Liver (tissue), 9 donors: ENCODE data around the gene SRSF9. TPM values are rescaled to one million over a fixed set of nuclear protein-coding genes. Genes with fewer than 3 reads are reported as not detected.
A peak's percentile ranks its signal among the peaks of the same experiment; 100 is the strongest.

ENCODE experiments used
- DNase-seq: peaks from one replicate; pipeline ENCODE4 v3.0.0-alpha.2; 2017; ENCODE audit warnings: low spot score
- H3K27ac ChIP-seq, 2 donors: one replicate each; pipeline ENCODE4 v1.7.0; 2013; ENCODE audit warnings: inconsistent platforms in 2 of 2, low read length in 2 of 2, control low read depth in 1 of 2, low read depth in 1 of 2, mild to moderate bottlenecking in 1 of 2
- H3K27me3 ChIP-seq, 4 donors: one replicate each; pipeline versions ENCODE4 v1.6.1 to v1.7.0; 2013; ENCODE audit warnings: low read length in 3 of 4, inconsistent platforms in 1 of 4, mild to moderate bottlenecking in 1 of 4, moderate library complexity in 1 of 4; ENCODE audit not compliant: control insufficient read depth in 4 of 4, insufficient read depth in 4 of 4
- H3K36me3 ChIP-seq, 4 donors: one replicate each; pipeline versions ENCODE4 v1.6.1 to v1.7.0; 2013; ENCODE audit warnings: low read length in 3 of 4, mild to moderate bottlenecking in 3 of 4, low read depth in 1 of 4, moderate library complexity in 1 of 4; ENCODE audit not compliant: control insufficient read depth in 4 of 4, insufficient read depth in 3 of 4
- H3K4me1 ChIP-seq, 4 donors: one replicate each; pipeline versions ENCODE4 v1.6.1 to v1.7.0; 2013; ENCODE audit warnings: low read length in 3 of 4, mild to moderate bottlenecking in 3 of 4, moderate library complexity in 1 of 4; ENCODE audit not compliant: control insufficient read depth in 4 of 4, insufficient read depth in 4 of 4
- H3K4me3 ChIP-seq, 3 donors: one replicate each; pipeline versions ENCODE4 v1.6.1 to v1.7.0; 2013; ENCODE audit warnings: low read length in 3 of 3, control low read depth in 1 of 3, low read depth in 1 of 3, mild to moderate bottlenecking in 1 of 3
- H3K9ac ChIP-seq, 2 donors: one replicate each; pipeline ENCODE4 v1.7.0; 2013; ENCODE audit warnings: low read length in 2 of 2, mild to moderate bottlenecking in 2 of 2, moderate library complexity in 2 of 2, control low read depth in 1 of 2, low read depth in 1 of 2
- H3K9me3 ChIP-seq, 4 donors: one replicate each; pipeline versions ENCODE4 v1.6.1 to v1.7.0; 2013; ENCODE audit warnings: low read length in 3 of 4; ENCODE audit not compliant: control insufficient read depth in 4 of 4
- EGR1 ChIP-seq, 2 donors: IDR thresholded peaks; 2 replicates each; pipeline ENCODE4 v1.6.1; 2016 to 2018; ENCODE audit warnings: antibody characterized with exemption in 2 of 2, low read depth in 2 of 2
- FOXA1 ChIP-seq: IDR thresholded peaks from 2 replicates; pipeline ENCODE4 v1.6.1; 2016; ENCODE audit warnings: antibody characterized with exemption
- FOXA2 ChIP-seq: IDR thresholded peaks from 2 replicates; pipeline ENCODE4 v1.6.1; 2016; ENCODE audit warnings: antibody characterized with exemption
- GABPA ChIP-seq, 2 donors: IDR thresholded peaks in 1 of 2; conservative IDR thresholded peaks in 1 of 2; 2 replicates each; pipeline ENCODE4 v1.6.1; 2016; ENCODE audit warnings: antibody characterized with exemption in 2 of 2, mild to moderate bottlenecking in 1 of 2, moderate library complexity in 1 of 2
- HNF4A ChIP-seq, 2 donors: conservative IDR thresholded peaks; 2 replicates each; pipeline ENCODE4 v1.6.1; 2016; ENCODE audit warnings: antibody characterized with exemption in 2 of 2, mild to moderate bottlenecking in 2 of 2
- HNF4G ChIP-seq: IDR thresholded peaks from 2 replicates; pipeline ENCODE4 v1.6.1; 2016; ENCODE audit warnings: antibody characterized with exemption
- JUND ChIP-seq, 2 donors: IDR thresholded peaks; 2 replicates each; pipeline ENCODE4 v1.6.1; 2016; ENCODE audit warnings: antibody characterized with exemption in 2 of 2
- RAD21 ChIP-seq, 2 donors: IDR thresholded peaks; 2 replicates each; pipeline ENCODE4 v1.6.1; 2016; ENCODE audit warnings: antibody characterized with exemption in 2 of 2, mild to moderate bottlenecking in 2 of 2
- RXRA ChIP-seq, 2 donors: IDR thresholded peaks; 2 replicates each; pipeline ENCODE4 v1.6.1; 2017 to 2018; ENCODE audit warnings: antibody characterized with exemption in 2 of 2, mild to moderate bottlenecking in 1 of 2
- SP1 ChIP-seq: IDR thresholded peaks from 2 replicates; pipeline ENCODE4 v1.6.1; 2018; ENCODE audit warnings: antibody characterized with exemption, mild to moderate bottlenecking
- YY1 ChIP-seq: IDR thresholded peaks from 2 replicates; pipeline ENCODE4 v1.6.1; 2016; ENCODE audit warnings: antibody characterized with exemption, mild to moderate bottlenecking
- WGBS: extraction: QIAGEN DNeasy Blood & Tissue Kit; methylation state at CpG from one replicate; pipeline ENCODE4 v1.1.7; 2013; 5-methylcytosine and 5-hydroxymethylcytosine counted together
- polyA plus RNA-seq, 2 donors: library from polyadenylated mRNA; stranded (reverse) in 1 of 2; unstranded in 1 of 2; fragments of 200-250 nt in 1 of 2; fragments of >200 nt in 1 of 2; fragmentation: Nextera tagmentation in 1 of 2; extraction: Ambion mirVana in 1 of 2; gene quantifications; one replicate each; pipeline versions ENCODE4 v1.2.1 to v1.2.3, GENCODE V29; 2013 to 2015
- total RNA-seq, 2 donors: library from RNA; depleted of rRNA; stranded (reverse); fragments of >200 nt; gene quantifications; one replicate each; pipeline ENCODE4 v1.2.3, GENCODE V29; 2014
- TF ChIP-seq, protein P1 (sequence below): IDR thresholded peaks from 2 replicates; pipeline ENCODE4 v1.6.1; 2016; ENCODE audit warnings: antibody characterized with exemption, mild to moderate bottlenecking
- TF ChIP-seq, protein P2 (sequence below): IDR thresholded peaks from 2 replicates; pipeline ENCODE4 v1.6.1; 2016; ENCODE audit warnings: antibody characterized with exemption
- TF ChIP-seq, protein P3 (sequence below): fragments of 150-350 bp; IDR thresholded peaks from 2 replicates; pipeline ENCODE4 v1.5.1; 2017; ENCODE audit warnings: improper control_type of control experiment, low read depth, low read length; ENCODE audit not compliant: missing input control
- TF ChIP-seq, protein P4 (sequence below): IDR thresholded peaks from 2 replicates; pipeline ENCODE4 v1.6.1; 2016; ENCODE audit warnings: antibody characterized with exemption
- donor health status: healthy.
- donor health status: healthy.
- donor health status: healthy.
- donor health status: healthy.
- donor health status: healthy.

SRSF9 gene
- total and polyA plus RNA-seq, 4 donors = 45.3 to 98.5 (median 73.3) TPM

DNA sequence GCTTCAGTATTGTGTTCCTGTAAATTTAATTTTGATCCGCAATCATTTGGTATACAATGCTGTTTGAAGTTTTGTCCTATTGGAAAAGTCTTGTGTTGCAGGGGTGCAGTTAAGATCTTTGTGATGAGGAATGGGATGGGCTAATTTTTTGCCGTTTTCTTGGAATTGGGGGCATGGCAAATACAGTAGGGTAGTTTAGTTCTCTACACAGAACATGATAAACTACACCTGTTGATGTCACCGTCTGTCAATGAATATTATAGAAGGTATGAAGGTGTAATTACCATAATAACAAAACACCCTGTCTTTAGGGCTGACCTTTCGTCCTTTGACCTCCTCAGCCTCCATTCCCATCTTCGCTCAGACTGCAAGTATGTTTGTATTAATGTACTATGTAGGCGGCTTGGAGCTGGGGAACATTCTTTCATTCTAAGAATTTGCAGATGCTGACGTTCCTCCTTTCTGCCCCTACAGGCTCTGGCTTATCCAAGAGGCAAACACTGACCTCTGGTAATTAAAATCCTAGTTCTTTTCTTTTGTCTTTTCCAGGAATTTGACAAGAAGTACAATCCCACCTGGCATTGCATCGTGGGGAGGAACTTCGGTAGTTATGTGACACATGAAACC is 28.1 kb upstream of the SRSF9 start:
- TF ChIP-seq HNF4A (conservative IDR thresholded peaks at IDR 0.05) = no peak
- TF ChIP-seq YY1 = no peak
- TF ChIP-seq, protein P1, sequence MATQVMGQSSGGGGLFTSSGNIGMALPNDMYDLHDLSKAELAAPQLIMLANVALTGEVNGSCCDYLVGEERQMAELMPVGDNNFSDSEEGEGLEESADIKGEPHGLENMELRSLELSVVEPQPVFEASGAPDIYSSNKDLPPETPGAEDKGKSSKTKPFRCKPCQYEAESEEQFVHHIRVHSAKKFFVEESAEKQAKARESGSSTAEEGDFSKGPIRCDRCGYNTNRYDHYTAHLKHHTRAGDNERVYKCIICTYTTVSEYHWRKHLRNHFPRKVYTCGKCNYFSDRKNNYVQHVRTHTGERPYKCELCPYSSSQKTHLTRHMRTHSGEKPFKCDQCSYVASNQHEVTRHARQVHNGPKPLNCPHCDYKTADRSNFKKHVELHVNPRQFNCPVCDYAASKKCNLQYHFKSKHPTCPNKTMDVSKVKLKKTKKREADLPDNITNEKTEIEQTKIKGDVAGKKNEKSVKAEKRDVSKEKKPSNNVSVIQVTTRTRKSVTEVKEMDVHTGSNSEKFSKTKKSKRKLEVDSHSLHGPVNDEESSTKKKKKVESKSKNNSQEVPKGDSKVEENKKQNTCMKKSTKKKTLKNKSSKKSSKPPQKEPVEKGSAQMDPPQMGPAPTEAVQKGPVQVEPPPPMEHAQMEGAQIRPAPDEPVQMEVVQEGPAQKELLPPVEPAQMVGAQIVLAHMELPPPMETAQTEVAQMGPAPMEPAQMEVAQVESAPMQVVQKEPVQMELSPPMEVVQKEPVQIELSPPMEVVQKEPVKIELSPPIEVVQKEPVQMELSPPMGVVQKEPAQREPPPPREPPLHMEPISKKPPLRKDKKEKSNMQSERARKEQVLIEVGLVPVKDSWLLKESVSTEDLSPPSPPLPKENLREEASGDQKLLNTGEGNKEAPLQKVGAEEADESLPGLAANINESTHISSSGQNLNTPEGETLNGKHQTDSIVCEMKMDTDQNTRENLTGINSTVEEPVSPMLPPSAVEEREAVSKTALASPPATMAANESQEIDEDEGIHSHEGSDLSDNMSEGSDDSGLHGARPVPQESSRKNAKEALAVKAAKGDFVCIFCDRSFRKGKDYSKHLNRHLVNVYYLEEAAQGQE = no peak
- TF ChIP-seq SP1 = no peak
- TF ChIP-seq GABPA (IDR thresholded peaks at IDR 0.05 in 1 of 2, conservative IDR thresholded peaks at IDR 0.05 in 1 of 2) = no peak
- no peak for TF ChIP-seq RXRA (IDR thresholded peaks at IDR 0.05)
- TF ChIP-seq, protein P2, sequence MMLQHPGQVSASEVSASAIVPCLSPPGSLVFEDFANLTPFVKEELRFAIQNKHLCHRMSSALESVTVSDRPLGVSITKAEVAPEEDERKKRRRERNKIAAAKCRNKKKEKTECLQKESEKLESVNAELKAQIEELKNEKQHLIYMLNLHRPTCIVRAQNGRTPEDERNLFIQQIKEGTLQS = no peak
- no peak for TF ChIP-seq FOXA1
- TF ChIP-seq, protein P3, sequence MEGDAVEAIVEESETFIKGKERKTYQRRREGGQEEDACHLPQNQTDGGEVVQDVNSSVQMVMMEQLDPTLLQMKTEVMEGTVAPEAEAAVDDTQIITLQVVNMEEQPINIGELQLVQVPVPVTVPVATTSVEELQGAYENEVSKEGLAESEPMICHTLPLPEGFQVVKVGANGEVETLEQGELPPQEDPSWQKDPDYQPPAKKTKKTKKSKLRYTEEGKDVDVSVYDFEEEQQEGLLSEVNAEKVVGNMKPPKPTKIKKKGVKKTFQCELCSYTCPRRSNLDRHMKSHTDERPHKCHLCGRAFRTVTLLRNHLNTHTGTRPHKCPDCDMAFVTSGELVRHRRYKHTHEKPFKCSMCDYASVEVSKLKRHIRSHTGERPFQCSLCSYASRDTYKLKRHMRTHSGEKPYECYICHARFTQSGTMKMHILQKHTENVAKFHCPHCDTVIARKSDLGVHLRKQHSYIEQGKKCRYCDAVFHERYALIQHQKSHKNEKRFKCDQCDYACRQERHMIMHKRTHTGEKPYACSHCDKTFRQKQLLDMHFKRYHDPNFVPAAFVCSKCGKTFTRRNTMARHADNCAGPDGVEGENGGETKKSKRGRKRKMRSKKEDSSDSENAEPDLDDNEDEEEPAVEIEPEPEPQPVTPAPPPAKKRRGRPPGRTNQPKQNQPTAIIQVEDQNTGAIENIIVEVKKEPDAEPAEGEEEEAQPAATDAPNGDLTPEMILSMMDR = no peak
- TF ChIP-seq EGR1 (IDR thresholded peaks at IDR 0.05; ENCODE audit: low read depth in 2 of 2) = no peak
- Histone ChIP-seq H3K4me1 (peaks cover 0 to 19% (median 12%) of the 10 kb centered on the region in 4 donors), H3K4me3 (peak overlapping the region; percentile 82 to 95 (median 85)), H3K27ac (peak overlapping the region in 1 of 2 donors; percentile 20), H3K9me3 (no peaks in the 10 kb centered on the region), H3K27me3 (no peaks in the 10 kb centered on the region), H3K9ac (peak overlapping the region in 1 of 2 donors; percentile 11), H3K36me3 (peaks cover 5 to 17% (median 8%) of the 10 kb centered on the region in 4 donors)
- 53% methylated on average over 9 of the region's 9 CpGs for WGBS
- DNase-seq = no peak

DNA sequence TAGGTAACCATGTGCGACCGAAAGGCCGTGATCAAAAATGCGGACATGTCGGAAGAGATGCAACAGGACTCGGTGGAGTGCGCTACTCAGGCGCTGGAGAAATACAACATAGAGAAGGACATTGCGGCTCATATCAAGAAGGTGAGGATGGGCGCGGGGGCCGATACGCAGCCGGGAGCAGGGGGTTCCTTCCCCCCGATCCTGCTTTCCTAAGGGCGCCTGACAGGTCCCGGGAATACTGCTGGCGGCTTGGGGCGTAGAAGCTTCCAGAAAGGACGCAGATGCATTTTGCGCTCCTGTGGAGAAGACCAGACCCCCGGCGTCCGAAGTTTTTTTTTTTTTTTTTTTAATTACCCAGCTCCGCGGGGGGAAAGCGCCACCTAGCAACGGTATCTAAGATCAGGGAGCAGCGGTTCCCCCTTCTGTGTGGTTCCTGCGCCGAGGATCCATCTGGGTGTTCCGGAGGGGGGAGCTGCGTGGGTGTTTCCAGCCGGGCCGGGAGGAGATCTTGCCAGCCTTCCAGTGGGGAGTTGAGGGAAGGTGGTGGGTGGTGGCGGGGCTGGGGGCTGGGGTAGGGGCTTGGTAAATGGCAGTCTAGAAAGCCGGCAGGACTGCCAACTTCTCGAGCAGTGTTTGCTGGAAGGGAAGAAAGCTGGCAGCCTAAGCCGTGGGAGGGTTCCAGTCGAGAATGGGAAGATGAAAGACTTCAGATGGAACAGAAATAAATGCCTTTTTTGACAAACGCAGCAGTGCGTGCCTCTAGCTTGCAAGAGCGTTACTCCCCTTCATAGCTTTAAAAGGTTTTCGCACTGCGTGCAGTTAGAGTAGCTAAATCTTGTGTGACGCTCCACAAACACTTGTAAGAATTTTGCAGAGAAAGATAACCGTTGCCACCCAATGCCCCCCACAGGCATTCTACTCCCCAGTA is 27.1 kb upstream of the SRSF9 start:
- H3K27me3 ChIP-seq = no peaks in the 10 kb centered on the region
- H3K4me3 ChIP-seq = peak overlapping the region; percentile 82 to 95 (median 85)
- peaks cover 0 to 19% (median 12%) of the 10 kb centered on the region in 4 donors for H3K4me1 ChIP-seq
- H3K36me3 ChIP-seq = peaks cover 5 to 15% (median 8%) of the 10 kb centered on the region in 4 donors
- WGBS = under 1% methylated on average over 47 of the region's 47 CpGs
- peak; percentile 67 for DNase-seq
- TF ChIP-seq SP1 (no peak), HNF4G (no peak), JUND (IDR thresholded peaks at IDR 0.05) (no peak), EGR1 (IDR thresholded peaks at IDR 0.05; ENCODE audit: low read depth in 2 of 2) (peak; percentile 20 to 73), RAD21 (IDR thresholded peaks at IDR 0.05) (peak; percentile 9 to 17), FOXA2 (no peak)
- TF ChIP-seq, protein P4, sequence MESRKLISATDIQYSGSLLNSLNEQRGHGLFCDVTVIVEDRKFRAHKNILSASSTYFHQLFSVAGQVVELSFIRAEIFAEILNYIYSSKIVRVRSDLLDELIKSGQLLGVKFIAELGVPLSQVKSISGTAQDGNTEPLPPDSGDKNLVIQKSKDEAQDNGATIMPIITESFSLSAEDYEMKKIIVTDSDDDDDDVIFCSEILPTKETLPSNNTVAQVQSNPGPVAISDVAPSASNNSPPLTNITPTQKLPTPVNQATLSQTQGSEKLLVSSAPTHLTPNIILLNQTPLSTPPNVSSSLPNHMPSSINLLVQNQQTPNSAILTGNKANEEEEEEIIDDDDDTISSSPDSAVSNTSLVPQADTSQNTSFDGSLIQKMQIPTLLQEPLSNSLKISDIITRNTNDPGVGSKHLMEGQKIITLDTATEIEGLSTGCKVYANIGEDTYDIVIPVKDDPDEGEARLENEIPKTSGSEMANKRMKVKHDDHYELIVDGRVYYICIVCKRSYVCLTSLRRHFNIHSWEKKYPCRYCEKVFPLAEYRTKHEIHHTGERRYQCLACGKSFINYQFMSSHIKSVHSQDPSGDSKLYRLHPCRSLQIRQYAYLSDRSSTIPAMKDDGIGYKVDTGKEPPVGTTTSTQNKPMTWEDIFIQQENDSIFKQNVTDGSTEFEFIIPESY = no peak
- H3K27ac ChIP-seq = peak overlapping the region; percentile 75 to 85
- no peaks in the 10 kb centered on the region for H3K9me3 ChIP-seq
- peak overlapping the region; percentile 47 to 53 for H3K9ac ChIP-seq
